DOHH2 (cell line): ENCODE data around the gene PBRM1.

ENCODE experiments used
- EZH2phosphoT487 ChIP-seq: fragments of 200-600 bp; sonication (generic); IDR thresholded peaks from 2 replicates; pipeline ENCODE4 v1.6.1; 2017; ENCODE audit warnings: borderline replicate concordance, mild to moderate bottlenecking, antibody characterized with exemption, low read length, moderate library complexity, mixed read lengths
- TF ChIP-seq, protein P1 (sequence below): fragments of 200-600 bp; sonication (generic); IDR thresholded peaks from one replicate; pipeline ENCODE4 v1.5.1; 2014; ENCODE audit warnings: antibody characterized with exemption, mild to moderate bottlenecking, low read depth, low read length; ENCODE audit not compliant: poor library complexity, severe bottlenecking

DNA sequence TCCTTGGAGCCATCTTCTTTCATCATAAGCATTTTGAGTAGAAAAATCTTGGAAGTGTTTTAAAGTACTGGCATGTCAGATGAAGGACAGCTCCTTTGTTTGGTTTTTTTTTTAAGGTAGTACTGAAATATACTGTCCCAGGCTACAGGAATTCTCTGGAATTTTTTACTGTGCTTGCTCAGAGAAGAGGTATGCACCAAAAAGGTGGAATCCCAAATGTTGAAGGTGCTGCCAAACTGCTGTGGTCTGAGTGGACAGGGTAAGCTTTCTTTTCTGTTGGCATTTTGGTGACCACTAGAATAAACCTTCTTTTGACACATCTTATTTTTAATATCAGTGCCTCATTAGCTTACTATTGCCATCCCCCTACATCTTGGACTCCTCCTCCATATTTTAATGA is 7.4 kb upstream of the PBRM1 start:
- TF ChIP-seq, protein P1, sequence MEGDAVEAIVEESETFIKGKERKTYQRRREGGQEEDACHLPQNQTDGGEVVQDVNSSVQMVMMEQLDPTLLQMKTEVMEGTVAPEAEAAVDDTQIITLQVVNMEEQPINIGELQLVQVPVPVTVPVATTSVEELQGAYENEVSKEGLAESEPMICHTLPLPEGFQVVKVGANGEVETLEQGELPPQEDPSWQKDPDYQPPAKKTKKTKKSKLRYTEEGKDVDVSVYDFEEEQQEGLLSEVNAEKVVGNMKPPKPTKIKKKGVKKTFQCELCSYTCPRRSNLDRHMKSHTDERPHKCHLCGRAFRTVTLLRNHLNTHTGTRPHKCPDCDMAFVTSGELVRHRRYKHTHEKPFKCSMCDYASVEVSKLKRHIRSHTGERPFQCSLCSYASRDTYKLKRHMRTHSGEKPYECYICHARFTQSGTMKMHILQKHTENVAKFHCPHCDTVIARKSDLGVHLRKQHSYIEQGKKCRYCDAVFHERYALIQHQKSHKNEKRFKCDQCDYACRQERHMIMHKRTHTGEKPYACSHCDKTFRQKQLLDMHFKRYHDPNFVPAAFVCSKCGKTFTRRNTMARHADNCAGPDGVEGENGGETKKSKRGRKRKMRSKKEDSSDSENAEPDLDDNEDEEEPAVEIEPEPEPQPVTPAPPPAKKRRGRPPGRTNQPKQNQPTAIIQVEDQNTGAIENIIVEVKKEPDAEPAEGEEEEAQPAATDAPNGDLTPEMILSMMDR: no peak
- TF ChIP-seq EZH2phosphoT487: no peak
